GM12878 (cell line): Measurements from ENCODE around the gene CTDP1. TPM values are rescaled to one million over a fixed set of nuclear protein-coding genes. Genes with fewer than 3 reads are reported as not detected.

ENCODE experiments used
- ATAC-seq: fragments of 200-7000 bp; cut with Tn5 transposase; 3 replicates; pipeline ENCODE4 v1.9.1; 2020; ENCODE audit warnings: mild to moderate bottlenecking, moderate library complexity
- BruUV-seq: library from RNA; stranded (reverse); fragments of 400-500 nt; replicated peaks from 2 replicates; lab custom pipeline; 2021; lab: Mats Ljungman, UMichigan
- CTCF ChIA-PET: fragments of 300-600 bp; sonication (Branson Sonifier 250); formaldehyde crosslinking; extraction: SDS; loops from one replicate; lab custom pipeline; 2021; ENCODE audit warnings: inconsistent platforms; lab: Yijun Ruan, JAX
- POLR2A ChIA-PET: fragments of 350-600 bp; formaldehyde crosslinking; extraction: SDS; loops from one replicate; lab custom pipeline; 2021; ENCODE audit warnings: inconsistent platforms; lab: Charles Lee
- RAD21 ChIA-PET: fragments of 300-600 bp; sonication (Branson Sonifier 250); formaldehyde crosslinking; loops from one replicate; lab custom pipeline; 2023; ENCODE audit warnings: antibody characterized with exemption; ENCODE audit not compliant: unreplicated experiment; lab: Charles Lee
- SMC1A ChIA-PET: fragments of 300-600 bp; sonication (Branson Sonifier 250); formaldehyde crosslinking; loops from one replicate; lab custom pipeline; 2023; ENCODE audit not compliant: unreplicated experiment, uncharacterized antibody; lab: Charles Lee
- DNase-seq: peaks from one replicate; pipeline ENCODE4 v3.0.0-alpha.2; 2011; ENCODE audit warnings: low read depth, low spot score
- FAIRE-seq: peaks from 3 replicates; lab custom pipeline; 2011; peaks lifted over from hg19 to GRCh38; lab: Jason Lieb, UNC
- H2AFZ ChIP-seq: 2 replicates; pipeline ENCODE4 v1.6.0; 2011; ENCODE audit warnings: low read depth, low read length, control low read depth; ENCODE audit not compliant: control insufficient read depth
- H3K27ac ChIP-seq: 2 replicates; pipeline ENCODE4 v1.5.1; 2011; ENCODE audit warnings: control low read depth; ENCODE audit not compliant: control insufficient read depth, insufficient read depth
- H3K27me3 ChIP-seq, 2 experiments: replicated peaks in 1 of 2; 2 replicates each; pipeline versions ENCODE4 v1.6.0 to v1.6.1; 2011; ENCODE audit warnings: low read length in 1 of 2; ENCODE audit not compliant: control insufficient read depth in 2 of 2, insufficient read depth in 2 of 2
- H3K36me3 ChIP-seq, 2 experiments: 2 replicates each; pipeline ENCODE4 v1.5.1; 2011; ENCODE audit warnings: low read length in 1 of 2; ENCODE audit not compliant: control insufficient read depth in 2 of 2, insufficient read depth in 2 of 2
- H3K4me1 ChIP-seq: 2 replicates; pipeline ENCODE4 v1.6.1; 2011; ENCODE audit warnings: mild to moderate bottlenecking, low read length, moderate library complexity, mixed read lengths; ENCODE audit not compliant: control insufficient read depth, insufficient read depth
- H3K4me2 ChIP-seq: 2 replicates; pipeline ENCODE4 v1.6.0; 2011; ENCODE audit warnings: control low read depth; ENCODE audit not compliant: control insufficient read depth, insufficient read depth
- H3K4me3 ChIP-seq: fragments of 200-600 bp; sonication (generic); 2 replicates; pipeline ENCODE4 v1.5.1; 2016
- H3K79me2 ChIP-seq: 2 replicates; pipeline ENCODE4 v1.6.0; 2011; ENCODE audit warnings: low read length; ENCODE audit not compliant: control insufficient read depth, insufficient read depth
- H3K9ac ChIP-seq: 2 replicates; pipeline ENCODE4 v1.8.0; 2011; ENCODE audit warnings: low read length, control low read depth, mixed read lengths; ENCODE audit not compliant: control insufficient read depth, insufficient read depth
- H3K9me3 ChIP-seq: replicated peaks from 3 replicates; pipeline ENCODE4 v1.5.1; 2011; ENCODE audit warnings: mild to moderate bottlenecking, low read length; ENCODE audit not compliant: control insufficient read depth, insufficient read depth
- H4K20me1 ChIP-seq: 2 replicates; pipeline ENCODE4 v1.6.0; 2011; ENCODE audit not compliant: control insufficient read depth, insufficient read depth
- BRCA1 ChIP-seq: IDR thresholded peaks from 2 replicates; pipeline ENCODE4 v1.6.1; 2011; ENCODE audit warnings: low read depth, low read length, improper control_type of control experiment
- E2F4 ChIP-seq: IDR thresholded peaks from 2 replicates; pipeline ENCODE4 v1.6.1; 2012; ENCODE audit warnings: low read depth, low read length, improper control_type of control experiment
- FOXM1 ChIP-seq: IDR thresholded peaks from 2 replicates; pipeline ENCODE4 v1.6.1; 2012; ENCODE audit warnings: low read depth, mild to moderate bottlenecking, inconsistent platforms, low read length, moderate library complexity
- MLLT1 ChIP-seq: fragments of 450-650 bp; IDR thresholded peaks from 2 replicates; pipeline ENCODE4 v1.6.1; 2016; ENCODE audit warnings: mild to moderate bottlenecking
- MTA3 ChIP-seq: IDR thresholded peaks from 2 replicates; pipeline ENCODE4 v1.6.1; 2012; ENCODE audit warnings: low read length, inconsistent platforms, borderline replicate concordance
- MYB ChIP-seq: fragments of 150-350 bp; IDR thresholded peaks from 2 replicates; pipeline ENCODE4 v1.6.1; 2014; ENCODE audit warnings: mild to moderate bottlenecking, low read depth, low read length, borderline replicate concordance
- NKRF ChIP-seq: fragments of 450-650 bp; conservative IDR thresholded peaks from 2 replicates; pipeline ENCODE4 v1.6.1; 2017; ENCODE audit warnings: mild to moderate bottlenecking, moderate library complexity
- NRF1 ChIP-seq: conservative IDR thresholded peaks from 2 replicates; pipeline ENCODE4 v1.6.1; 2011; ENCODE audit warnings: mild to moderate bottlenecking, low read depth, low read length, improper control_type of control experiment
- RB1 ChIP-seq: fragments of 450-650 bp; formaldehyde crosslinking; IDR thresholded peaks from 2 replicates; pipeline ENCODE4 v1.6.1; 2017; ENCODE audit warnings: mild to moderate bottlenecking, borderline replicate concordance
- SRF ChIP-seq, 2 experiments: IDR thresholded peaks; 2 replicates each; pipeline ENCODE4 v1.6.1; 2011; ENCODE audit warnings: low read depth in 2 of 2, low read length in 2 of 2, mild to moderate bottlenecking in 1 of 2, moderate library complexity in 1 of 2
- TARDBP ChIP-seq: IDR thresholded peaks from 2 replicates; pipeline ENCODE4 v1.6.1; 2016; ENCODE audit warnings: borderline replicate concordance
- WRNIP1 ChIP-seq: IDR thresholded peaks from 2 replicates; pipeline ENCODE4 v1.6.1; 2011; ENCODE audit warnings: low read depth, low read length, improper control_type of control experiment, borderline replicate concordance
- ZBTB4 ChIP-seq: fragments of 450-650 bp; formaldehyde crosslinking; IDR thresholded peaks from 2 replicates; pipeline ENCODE4 v1.4.0; 2022; ENCODE audit warnings: mild to moderate bottlenecking, moderate library complexity
- ZNF622 ChIP-seq: fragments of 450-650 bp; IDR thresholded peaks from 2 replicates; pipeline ENCODE4 v1.6.1; 2017; ENCODE audit warnings: mild to moderate bottlenecking, inconsistent platforms
- ZSCAN29 ChIP-seq: fragments of 450-650 bp; IDR thresholded peaks from 2 replicates; pipeline ENCODE4 v1.6.1; 2017; ENCODE audit warnings: mild to moderate bottlenecking, moderate library complexity
- WGBS: methylation state at CpG from one replicate; pipeline ENCODE4 v1.1.6; 2016; ENCODE audit warnings: low lambda C conversion rate; ENCODE audit not compliant: insufficient replicate concordance, insufficient coverage; ENCODE audit errors: missing lambda C conversion rate; 5-methylcytosine and 5-hydroxymethylcytosine counted together
- in situ Hi-C: fragments of 300-500 bp; cut with MboI; formaldehyde crosslinking; loops from 9 replicates; pipeline ENCODE4 v1.14.3; 2018; ENCODE audit warnings: mixed read lengths
- intact Hi-C: fragments of 100-400 bp; cut with micrococcal nuclease; formaldehyde crosslinking; loops from one replicate; pipeline ENCODE4 v1.14.2; 2022; ENCODE audit not compliant: unreplicated experiment
- polyA plus RNA-seq, 11 experiments: library from polyadenylated mRNA; depleted of rRNA in 4 of 11; unstranded in 6 of 11; stranded (reverse) in 5 of 11; fragments of >200 nt; fragmentation: Nextera tagmentation in 4 of 11; fragmentation: Illumina TruSeq in 1 of 11; extraction: Ambion mirVana in 4 of 11; extraction: Trizol in 1 of 11; gene quantifications; 1 replicate in 1 of 11; 2 replicates in 10 of 11; pipeline versions ENCODE4 v1.2.1 to v1.2.3, GENCODE V29; 2011 to 2016; ENCODE audit warnings: inconsistent platforms in 2 of 11, missing spikeins in 2 of 11, low read depth in 1 of 11
- total RNA-seq, 4 experiments: library from RNA; depleted of rRNA in 3 of 4; stranded (reverse); fragments of >200 nt in 3 of 4; fragmentation: Illumina TruSeq in 1 of 4; extraction: Trizol in 1 of 4; gene quantifications; 2 replicates each; pipeline versions ENCODE4 v1.2.1 to v1.2.3, GENCODE V29; 2013 to 2021

The CTDP1 gene
- total and polyA plus RNA-seq, 10 of the 15 experiments (the other 5 are each of a cell fraction or from before 2014, with no cell fraction given) = 0.32 to 31.3 (median 8.8) TPM

GRCh38 chr18:79729611-79730010, 50.0 kb downstream of the CTDP1 start (continued):
- TF ChIP-seq ZBTB4 (CRISPR knock-in tag) (no peak), BRCA1 (no peak)

- Histone ChIP-seq H3K27ac (no peak overlapping the region), H3K4me1 (no peaks in the 10 kb centered on the region), H2AFZ (no peak overlapping the region), H3K4me2 (no peak overlapping the region), H3K9me3 (peaks cover 25% of the 10 kb centered on the region), H3K27me3 (no peaks in the 10 kb centered on the region), H3K9ac (no peak overlapping the region), H4K20me1 (no peaks in the 10 kb centered on the region), H3K36me3 (peaks cover 29 to 30% of the 10 kb centered on the region in 2 experiments; a peak in 3 of 4 replicates), H3K4me3 (no peak overlapping the region), H3K79me2 (no peaks in the 10 kb centered on the region)
- no peak for FAIRE-seq
- intact Hi-C loops (no loop called here), in situ Hi-C loops (no loop called here)
- ChIA-PET POLR2A (no interaction called here), SMC1A (no interaction called here), RAD21 (no interaction called here), CTCF (no interaction called here)
- 92% methylated on average over 11 of the region's 11 CpGs for WGBS
- no TSS peak for BruUV-seq
- no peak for ATAC-seq
- TF ChIP-seq MYB (no peak), MTA3 (no peak), ZSCAN29 (no peak), WRNIP1 (no peak), NRF1 (no peak), FOXM1 (no peak), NKRF (no peak), RB1 (no peak), E2F4 (no peak), ZNF622 (no peak), TARDBP (no peak), SRF (IDR thresholded peaks at IDR 0.05; ENCODE audit: low read depth in 2 of 2, low read length in 2 of 2) (no peak), MLLT1 (no peak)
- DNase-seq = no peak
Measured at GRCh38 chr18:79730804-79731203, 51.2 kb downstream of the CTDP1 start.
